AG04449 (cell line): ENCODE results near the gene SMIM24.

ENCODE experiments used
- CTCF ChIA-PET: fragments of 350-600 bp; formaldehyde crosslinking; extraction: SDS; loops from one replicate; lab custom pipeline; 2021; ENCODE audit warnings: antibody characterized with exemption; lab: Yijun Ruan, JAX
- POLR2A ChIA-PET: fragments of 400-600, 350-600 bp; formaldehyde crosslinking; extraction: SDS; loops from one replicate; lab custom pipeline; 2020; ENCODE audit warnings: antibody characterized with exemption, inconsistent platforms; lab: Yijun Ruan, JAX
- DNase-seq: peaks from one replicate; pipeline ENCODE4 v3.0.0-alpha.2; 2010; ENCODE audit warnings: low read depth, low spot score
- H3K4me3 ChIP-seq: 2 replicates; pipeline ENCODE4 v1.5.1; 2011; ENCODE audit warnings: low read depth, mild to moderate bottlenecking, control low read depth, low read length
- TF ChIP-seq, protein P1 (sequence below): IDR thresholded peaks from one replicate; pipeline ENCODE4 v1.5.1; 2011; ENCODE audit warnings: mild to moderate bottlenecking, moderate library complexity, low read length, control low read depth, inconsistent platforms; ENCODE audit not compliant: insufficient read depth; ENCODE audit errors: missing control alignments

SMIM24 gene

GRCh38 chr19:3521104-3521445 lies 40.8 kb upstream of the SMIM24 start:
- ChIA-PET POLR2A (no interaction called here), CTCF (interaction anchor here (3.0 kb wide), 1 partner anchor 24 kb away, joined by 7 read pairs; no protein-coding TSS in a partner anchor)
- DNase-seq: no peak
- no peak overlapping the region for H3K4me3 ChIP-seq
- TF ChIP-seq, protein P1, sequence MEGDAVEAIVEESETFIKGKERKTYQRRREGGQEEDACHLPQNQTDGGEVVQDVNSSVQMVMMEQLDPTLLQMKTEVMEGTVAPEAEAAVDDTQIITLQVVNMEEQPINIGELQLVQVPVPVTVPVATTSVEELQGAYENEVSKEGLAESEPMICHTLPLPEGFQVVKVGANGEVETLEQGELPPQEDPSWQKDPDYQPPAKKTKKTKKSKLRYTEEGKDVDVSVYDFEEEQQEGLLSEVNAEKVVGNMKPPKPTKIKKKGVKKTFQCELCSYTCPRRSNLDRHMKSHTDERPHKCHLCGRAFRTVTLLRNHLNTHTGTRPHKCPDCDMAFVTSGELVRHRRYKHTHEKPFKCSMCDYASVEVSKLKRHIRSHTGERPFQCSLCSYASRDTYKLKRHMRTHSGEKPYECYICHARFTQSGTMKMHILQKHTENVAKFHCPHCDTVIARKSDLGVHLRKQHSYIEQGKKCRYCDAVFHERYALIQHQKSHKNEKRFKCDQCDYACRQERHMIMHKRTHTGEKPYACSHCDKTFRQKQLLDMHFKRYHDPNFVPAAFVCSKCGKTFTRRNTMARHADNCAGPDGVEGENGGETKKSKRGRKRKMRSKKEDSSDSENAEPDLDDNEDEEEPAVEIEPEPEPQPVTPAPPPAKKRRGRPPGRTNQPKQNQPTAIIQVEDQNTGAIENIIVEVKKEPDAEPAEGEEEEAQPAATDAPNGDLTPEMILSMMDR: no peak

DNA sequence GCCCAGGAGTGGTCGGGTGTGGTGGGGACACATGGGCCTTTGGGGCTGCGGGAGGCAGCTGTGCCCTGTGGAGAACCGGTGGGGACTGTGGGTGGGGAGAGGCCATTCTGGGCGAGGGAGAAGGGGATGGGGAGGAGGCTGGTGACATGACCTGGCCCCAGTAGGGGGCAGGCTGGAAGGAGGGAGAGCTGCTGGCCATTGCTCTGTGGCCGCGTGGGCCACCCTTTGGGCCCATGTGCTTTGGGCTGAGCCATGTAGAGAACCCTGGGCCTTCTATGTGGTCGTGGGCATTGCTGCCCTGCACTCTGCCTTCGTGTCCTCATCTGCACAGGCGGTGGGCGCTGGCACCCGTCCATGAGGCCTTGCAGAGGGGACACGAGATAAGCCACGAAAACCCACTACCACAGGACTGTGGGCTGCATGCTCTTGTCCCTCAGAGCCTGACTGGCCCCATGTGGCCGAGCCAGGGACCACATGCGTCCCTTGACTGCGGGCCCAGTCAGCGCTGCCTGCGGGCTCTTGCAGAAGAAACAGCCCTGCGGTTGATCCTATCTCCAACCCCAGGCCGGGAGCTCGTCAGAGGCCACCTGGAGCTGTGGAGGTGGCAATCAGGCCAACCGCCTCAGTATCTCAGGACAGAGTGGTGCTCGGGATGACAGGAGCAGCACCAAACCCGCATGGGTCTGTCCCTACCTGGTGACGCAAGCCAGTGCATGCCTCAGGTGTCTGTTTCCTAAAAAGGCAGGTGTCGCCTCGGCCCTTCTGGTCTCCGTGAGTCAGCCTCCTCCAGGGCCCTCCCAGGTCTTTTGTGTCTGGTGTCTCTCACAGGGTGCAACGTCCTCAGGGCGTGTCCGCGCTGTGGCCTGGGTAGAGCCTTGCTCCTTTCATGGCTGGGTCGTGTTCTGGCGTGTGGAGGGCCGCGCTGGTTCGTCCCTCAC lies 40.1 kb upstream of the SMIM24 start:
- H3K4me3 ChIP-seq: no peak overlapping the region
- DNase-seq: no peak
- CTCF ChIA-PET: interaction anchor here (0.6 to 3.0 kb wide), 2 partner anchors 24 to 216 kb away, joined by 3 to 7 read pairs; no protein-coding TSS in a partner anchor
- TF ChIP-seq, protein P1: no peak
- POLR2A ChIA-PET: no interaction called here

- no peak overlapping the region for H3K4me3 ChIP-seq
- no peak for DNase-seq
- ChIA-PET CTCF (interaction anchor here (3.0 kb wide), 1 partner anchor 26 kb away, joined by 7 read pairs; no protein-coding TSS in a partner anchor), POLR2A (interaction anchor here (0.5 kb wide), 1 partner anchor 38 kb away, joined by 3 read pairs; no protein-coding TSS in a partner anchor)
- TF ChIP-seq, protein P1: no peak
Observed at GRCh38 chr19:3519126-3519525, 38.8 kb upstream of the SMIM24 start.

GRCh38 chr19:3518659-3519058 lies 38.3 kb upstream of the SMIM24 start:
- POLR2A ChIA-PET: no interaction called here
- CTCF ChIA-PET: interaction anchor here (1.1 kb wide), 1 partner anchor 214 kb away, joined by 3 read pairs; no protein-coding TSS in a partner anchor

GRCh38 chr19:3518255-3518654 lies 37.9 kb upstream of the SMIM24 start:
- no peak overlapping the region for H3K4me3 ChIP-seq
- ChIA-PET CTCF (interaction anchor here (1.1 kb wide), 1 partner anchor 213 kb away, joined by 3 read pairs; no protein-coding TSS in a partner anchor), POLR2A (no interaction called here)
- TF ChIP-seq, protein P1: no peak
- no peak for DNase-seq

More at GRCh38 chr19:3518659-3519058, 38.3 kb upstream of the SMIM24 start:
- no peak overlapping the region for H3K4me3 ChIP-seq
- TF ChIP-seq, protein P1: no peak
- no peak for DNase-seq

DNA sequence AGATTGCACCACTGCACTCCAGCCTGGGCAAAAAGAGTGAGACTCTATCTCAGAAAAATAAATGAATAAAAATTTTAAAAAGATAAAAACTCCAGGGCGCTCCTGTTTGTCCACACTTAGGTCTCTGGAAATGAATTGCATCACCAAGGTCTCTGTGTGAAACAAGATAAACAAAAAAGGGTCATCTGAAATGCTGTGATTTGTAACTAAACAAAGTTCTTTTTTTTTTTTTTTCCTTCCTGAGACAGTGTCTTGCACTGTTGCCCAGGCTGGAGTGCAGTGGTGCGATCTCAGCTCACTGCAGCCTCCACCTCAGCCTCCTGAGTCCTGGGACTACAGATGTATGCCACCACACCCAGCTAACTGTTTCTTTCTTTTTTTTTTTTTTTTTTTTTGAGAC lies 37.3 kb upstream of the SMIM24 start:
- CTCF ChIA-PET: interaction anchor here (1.1 kb wide), 1 partner anchor 213 kb away, joined by 3 read pairs; no protein-coding TSS in a partner anchor
- H3K4me3 ChIP-seq: no peak overlapping the region
- no peak for DNase-seq
- POLR2A ChIA-PET: no interaction called here
- TF ChIP-seq, protein P1: no peak
